ENCODE measurements around the gene NFKB2.

Gene NFKB2

DNA sequence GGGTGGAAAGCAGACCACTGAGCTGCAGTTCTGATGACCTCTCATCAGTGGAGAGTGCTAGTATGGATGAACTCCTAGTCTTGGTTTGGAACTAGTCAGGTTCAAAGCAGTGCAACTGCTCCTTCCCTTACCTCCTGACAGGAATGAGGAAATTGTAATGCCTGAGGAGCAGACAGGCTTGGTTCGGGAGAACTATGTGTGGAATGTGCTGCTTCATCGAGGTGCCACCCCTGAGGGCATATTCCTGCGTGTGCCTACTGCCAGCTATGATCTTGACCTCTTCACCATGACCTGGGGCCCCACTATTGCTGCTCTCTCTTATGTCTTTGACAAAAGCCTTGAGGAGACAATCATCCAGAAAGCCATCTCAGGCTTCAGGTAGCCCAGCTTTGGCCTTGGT is 27.4 kb upstream of the NFKB2 start:
- H3K9ac ChIP-seq (ENCODE audit: insufficient read length, low read depth): no peak overlapping the region
- H3K36me3 ChIP-seq (ENCODE audit: insufficient read depth, insufficient read length, low read length): peaks cover 83% of the 10 kb centered on the region
- TF ChIP-seq YY1 (IDR thresholded peaks at IDR 0.05; ENCODE audit: insufficient read depth, insufficient read length) (no peak), ZNF274 (IDR thresholded peaks at IDR 0.05; ENCODE audit: low read depth, low read length) (no peak), SUZ12 (IDR thresholded peaks at IDR 0.05; ENCODE audit: extremely low read depth, insufficient read depth, insufficient read length) (no peak)
- no peak for DNase-seq (ENCODE audit: low read depth, low spot score)
- peaks cover 12% of the 10 kb centered on the region for H3K9me3 ChIP-seq (ENCODE audit: insufficient read depth, low read length)
- H3K4me1 ChIP-seq (ENCODE audit: insufficient read depth, insufficient read length): no peaks in the 10 kb centered on the region
- no peak overlapping the region for H3K4me3 ChIP-seq (ENCODE audit: insufficient read length, low read depth)
- H3K27me3 ChIP-seq (ENCODE audit: insufficient read depth, insufficient read length): no peaks in the 10 kb centered on the region

DNA sequence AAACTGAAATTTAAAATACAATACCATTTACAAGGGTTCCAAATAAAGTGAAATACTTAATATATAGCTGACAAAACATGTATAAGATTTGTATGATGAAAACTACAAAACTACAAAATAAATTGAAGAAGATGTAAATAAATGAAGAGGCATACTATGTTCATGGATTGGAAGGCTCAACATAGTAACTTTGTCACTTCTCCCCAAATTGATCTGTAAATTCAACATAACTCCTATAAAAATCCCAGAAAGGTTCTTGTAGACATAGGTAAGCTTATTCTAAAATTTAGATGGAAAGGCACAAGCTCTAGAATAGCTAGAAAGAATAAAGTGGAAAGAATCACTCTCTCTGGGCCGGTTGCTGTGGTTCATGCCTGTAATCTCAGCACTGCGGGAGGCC is 24.2 kb upstream of the NFKB2 start:
- H3K4me1 ChIP-seq (ENCODE audit: insufficient read depth, insufficient read length): no peaks in the 10 kb centered on the region
- no peaks in the 10 kb centered on the region for H3K27me3 ChIP-seq (ENCODE audit: insufficient read depth, insufficient read length)
- peaks cover 12% of the 10 kb centered on the region for H3K9me3 ChIP-seq (ENCODE audit: insufficient read depth, low read length)
- peaks cover 83% of the 10 kb centered on the region for H3K36me3 ChIP-seq (ENCODE audit: insufficient read depth, insufficient read length, low read length)
- no peak overlapping the region for H3K4me3 ChIP-seq (ENCODE audit: insufficient read length, low read depth)
- TF ChIP-seq ZNF274 (IDR thresholded peaks at IDR 0.05; ENCODE audit: low read depth, low read length): no peak
- no peak for TF ChIP-seq YY1 (IDR thresholded peaks at IDR 0.05; ENCODE audit: insufficient read depth, insufficient read length)
- TF ChIP-seq SUZ12 (IDR thresholded peaks at IDR 0.05; ENCODE audit: extremely low read depth, insufficient read depth, insufficient read length): no peak
- no peak for DNase-seq (ENCODE audit: low read depth, low spot score)
- H3K9ac ChIP-seq (ENCODE audit: insufficient read length, low read depth): no peak overlapping the region

DNA sequence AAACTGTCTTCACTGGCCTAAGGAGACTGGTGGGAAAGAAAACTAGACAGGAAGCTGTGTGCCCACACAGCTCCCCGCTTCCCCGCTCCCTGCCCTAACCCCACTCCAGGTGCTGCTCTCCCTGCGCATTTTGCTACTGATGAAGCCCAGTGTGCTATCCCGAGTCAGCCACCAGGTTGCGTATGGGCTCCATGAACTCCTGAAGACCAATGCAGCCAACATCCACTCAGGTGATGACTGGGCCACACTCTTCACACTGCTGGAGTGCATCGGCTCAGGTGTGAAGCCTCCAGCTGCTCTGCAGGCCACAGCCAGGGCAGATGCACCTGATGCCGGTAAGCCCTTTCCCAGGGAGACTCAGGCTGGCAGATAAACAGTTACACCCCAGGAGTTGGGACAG is 20.3 kb upstream of the NFKB2 start:
- H3K27me3 ChIP-seq (ENCODE audit: insufficient read depth, insufficient read length): no peaks in the 10 kb centered on the region
- peaks cover 11% of the 10 kb centered on the region for H3K9me3 ChIP-seq (ENCODE audit: insufficient read depth, low read length)
- no peak overlapping the region for H3K9ac ChIP-seq (ENCODE audit: insufficient read length, low read depth)
- no peak overlapping the region for H3K4me3 ChIP-seq (ENCODE audit: insufficient read length, low read depth)
- no peak for TF ChIP-seq SUZ12 (IDR thresholded peaks at IDR 0.05; ENCODE audit: extremely low read depth, insufficient read depth, insufficient read length)
- TF ChIP-seq ZNF274 (IDR thresholded peaks at IDR 0.05; ENCODE audit: low read depth, low read length): no peak
- no peak for TF ChIP-seq YY1 (IDR thresholded peaks at IDR 0.05; ENCODE audit: insufficient read depth, insufficient read length)
- DNase-seq (ENCODE audit: low read depth, low spot score): no peak
- peaks cover 77% of the 10 kb centered on the region for H3K36me3 ChIP-seq (ENCODE audit: insufficient read depth, insufficient read length, low read length)
- H3K4me1 ChIP-seq (ENCODE audit: insufficient read depth, insufficient read length): no peaks in the 10 kb centered on the region

DNA sequence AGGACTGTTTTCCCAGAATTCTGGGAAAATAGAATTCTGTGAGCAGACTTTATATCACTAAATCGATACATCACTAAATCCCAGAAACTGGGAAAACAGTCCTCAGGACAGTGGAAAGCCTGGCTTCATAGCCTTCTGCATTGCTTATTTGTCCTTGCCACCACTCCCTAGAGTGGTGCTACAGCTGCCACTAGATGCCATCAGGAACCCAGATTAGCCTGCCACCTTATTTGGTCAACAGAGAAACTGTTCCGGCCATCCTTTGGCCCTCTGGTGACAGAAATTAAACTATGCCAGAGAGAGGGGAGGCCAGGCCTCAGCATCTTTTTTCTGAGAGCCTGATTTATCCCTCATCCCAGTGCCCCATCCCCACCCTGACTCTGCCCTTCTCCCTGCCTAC is 19.6 kb upstream of the NFKB2 start:
- H3K27me3 ChIP-seq (ENCODE audit: insufficient read depth, insufficient read length): no peaks in the 10 kb centered on the region
- no peaks in the 10 kb centered on the region for H3K4me1 ChIP-seq (ENCODE audit: insufficient read depth, insufficient read length)
- TF ChIP-seq ZNF274 (IDR thresholded peaks at IDR 0.05; ENCODE audit: low read depth, low read length) (no peak), YY1 (IDR thresholded peaks at IDR 0.05; ENCODE audit: insufficient read depth, insufficient read length) (no peak), SUZ12 (IDR thresholded peaks at IDR 0.05; ENCODE audit: extremely low read depth, insufficient read depth, insufficient read length) (no peak)
- no peak overlapping the region for H3K9ac ChIP-seq (ENCODE audit: insufficient read length, low read depth)
- peaks cover 76% of the 10 kb centered on the region for H3K36me3 ChIP-seq (ENCODE audit: insufficient read depth, insufficient read length, low read length)
- H3K4me3 ChIP-seq (ENCODE audit: insufficient read length, low read depth): no peak overlapping the region
- DNase-seq (ENCODE audit: low read depth, low spot score): no peak
- H3K9me3 ChIP-seq (ENCODE audit: insufficient read depth, low read length): peaks cover 5% of the 10 kb centered on the region

DNA sequence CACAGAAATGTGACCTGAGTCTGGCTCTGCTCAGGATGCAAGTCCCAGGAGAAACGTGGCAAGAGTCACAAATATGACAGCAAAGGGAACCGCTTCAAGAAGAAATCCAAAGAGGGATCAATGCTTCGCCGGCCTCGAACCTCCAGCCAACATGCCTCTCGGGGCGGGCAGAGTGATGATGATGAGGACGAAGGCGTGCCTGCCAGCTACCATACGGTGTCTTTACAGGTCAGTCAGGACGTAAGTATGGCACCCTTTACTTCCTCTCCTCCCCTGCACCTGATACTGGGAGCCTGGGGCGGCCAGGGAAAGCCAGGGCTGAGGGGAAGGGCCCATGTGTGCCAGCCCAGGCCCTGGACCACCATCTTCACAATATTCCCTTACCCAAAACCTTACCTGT is 18.6 kb upstream of the NFKB2 start:
- no peak for DNase-seq (ENCODE audit: low read depth, low spot score)
- TF ChIP-seq SUZ12 (IDR thresholded peaks at IDR 0.05; ENCODE audit: extremely low read depth, insufficient read depth, insufficient read length) (no peak), YY1 (IDR thresholded peaks at IDR 0.05; ENCODE audit: insufficient read depth, insufficient read length) (no peak), ZNF274 (IDR thresholded peaks at IDR 0.05; ENCODE audit: low read depth, low read length) (no peak)
- Histone ChIP-seq H3K4me1 (ENCODE audit: insufficient read depth, insufficient read length) (no peaks in the 10 kb centered on the region), H3K9me3 (ENCODE audit: insufficient read depth, low read length) (no peaks in the 10 kb centered on the region), H3K9ac (ENCODE audit: insufficient read length, low read depth) (no peak overlapping the region), H3K27me3 (ENCODE audit: insufficient read depth, insufficient read length) (no peaks in the 10 kb centered on the region), H3K4me3 (ENCODE audit: insufficient read length, low read depth) (no peak overlapping the region), H3K36me3 (ENCODE audit: insufficient read depth, insufficient read length, low read length) (peaks cover 72% of the 10 kb centered on the region)

DNA sequence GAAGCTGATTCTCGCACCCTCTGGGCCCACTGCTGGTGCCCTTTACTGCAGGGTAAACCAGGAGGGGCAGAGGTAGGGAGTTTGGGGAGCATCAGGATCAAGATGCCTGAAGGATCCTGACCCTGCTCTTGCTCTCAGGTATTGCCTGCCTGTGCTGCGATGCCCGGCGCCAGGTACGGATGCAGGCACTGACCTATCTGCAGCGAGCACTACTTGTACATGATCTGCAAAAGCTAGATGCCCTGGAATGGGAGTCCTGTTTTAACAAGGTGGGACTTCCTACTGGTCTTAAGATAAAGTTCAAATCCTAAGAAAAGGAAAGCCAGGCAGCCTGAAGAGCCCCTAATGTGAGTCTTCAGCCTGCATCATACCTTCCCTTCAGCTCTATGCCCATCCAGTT is 16.1 kb upstream of the NFKB2 start:
- no peaks in the 10 kb centered on the region for H3K9me3 ChIP-seq (ENCODE audit: insufficient read depth, low read length)
- H3K27me3 ChIP-seq (ENCODE audit: insufficient read depth, insufficient read length): no peaks in the 10 kb centered on the region
- H3K36me3 ChIP-seq (ENCODE audit: insufficient read depth, insufficient read length, low read length): peaks cover 69% of the 10 kb centered on the region
- no peak for DNase-seq (ENCODE audit: low read depth, low spot score)
- H3K4me1 ChIP-seq (ENCODE audit: insufficient read depth, insufficient read length): no peaks in the 10 kb centered on the region
- no peak for TF ChIP-seq SUZ12 (IDR thresholded peaks at IDR 0.05; ENCODE audit: extremely low read depth, insufficient read depth, insufficient read length)
- TF ChIP-seq ZNF274 (IDR thresholded peaks at IDR 0.05; ENCODE audit: low read depth, low read length): no peak
- TF ChIP-seq YY1 (IDR thresholded peaks at IDR 0.05; ENCODE audit: insufficient read depth, insufficient read length): no peak
- H3K9ac ChIP-seq (ENCODE audit: insufficient read length, low read depth): no peak overlapping the region
- H3K4me3 ChIP-seq (ENCODE audit: insufficient read length, low read depth): no peak overlapping the region

DNA sequence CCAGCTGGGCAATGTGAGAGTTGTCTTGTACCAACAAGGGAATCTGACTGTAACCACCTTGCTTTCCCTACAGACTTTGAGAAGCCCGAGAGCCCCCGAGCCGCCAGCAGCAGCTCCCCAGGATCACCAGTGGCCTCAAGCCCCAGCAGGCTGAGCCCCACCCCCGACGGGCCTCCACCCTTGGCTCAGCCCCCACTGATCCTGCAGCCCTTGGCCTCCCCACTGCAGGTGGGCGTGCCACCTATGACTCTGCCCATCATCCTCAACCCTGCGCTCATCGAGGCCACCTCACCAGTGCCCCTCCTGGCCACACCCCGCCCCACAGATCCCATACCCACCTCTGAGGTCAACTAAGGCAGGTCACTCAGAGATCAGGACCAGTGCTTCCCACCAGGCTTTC is 13.5 kb upstream of the NFKB2 start:
- no peak overlapping the region for H3K9ac ChIP-seq (ENCODE audit: insufficient read length, low read depth)
- H3K36me3 ChIP-seq (ENCODE audit: insufficient read depth, insufficient read length, low read length): peaks cover 49% of the 10 kb centered on the region
- no peaks in the 10 kb centered on the region for H3K27me3 ChIP-seq (ENCODE audit: insufficient read depth, insufficient read length)
- no peak overlapping the region for H3K4me3 ChIP-seq (ENCODE audit: insufficient read length, low read depth)
- H3K9me3 ChIP-seq (ENCODE audit: insufficient read depth, low read length): no peaks in the 10 kb centered on the region
- no peak for TF ChIP-seq ZNF274 (IDR thresholded peaks at IDR 0.05; ENCODE audit: low read depth, low read length)
- TF ChIP-seq YY1 (IDR thresholded peaks at IDR 0.05; ENCODE audit: insufficient read depth, insufficient read length): no peak
- no peak for TF ChIP-seq SUZ12 (IDR thresholded peaks at IDR 0.05; ENCODE audit: extremely low read depth, insufficient read depth, insufficient read length)
- no peaks in the 10 kb centered on the region for H3K4me1 ChIP-seq (ENCODE audit: insufficient read depth, insufficient read length)
- no peak for DNase-seq (ENCODE audit: low read depth, low spot score)

DNA sequence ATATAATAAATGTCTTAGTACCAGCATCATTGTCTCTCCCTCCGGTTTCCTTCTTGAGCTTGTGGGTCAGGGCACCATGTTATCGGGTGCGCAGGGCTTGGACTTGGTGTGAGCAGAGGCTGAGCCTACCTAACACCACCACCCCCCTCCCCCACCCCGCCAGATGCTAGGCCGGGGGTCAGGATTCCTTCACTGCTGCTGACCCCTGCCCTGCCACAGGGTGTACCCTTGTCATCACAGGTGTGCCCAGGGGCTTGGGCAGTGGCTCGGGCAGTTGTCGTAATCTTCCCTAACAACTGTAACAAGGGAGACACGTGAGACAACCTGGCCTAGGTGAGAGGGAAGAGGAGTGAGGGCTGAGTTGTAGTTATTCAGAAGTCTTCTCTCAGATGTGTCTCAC is 12.6 kb upstream of the NFKB2 start:
- TF ChIP-seq YY1 (IDR thresholded peaks at IDR 0.05; ENCODE audit: insufficient read depth, insufficient read length) (no peak), SUZ12 (IDR thresholded peaks at IDR 0.05; ENCODE audit: extremely low read depth, insufficient read depth, insufficient read length) (no peak), ZNF274 (IDR thresholded peaks at IDR 0.05; ENCODE audit: low read depth, low read length) (no peak)
- no peak for DNase-seq (ENCODE audit: low read depth, low spot score)
- H3K9me3 ChIP-seq (ENCODE audit: insufficient read depth, low read length): no peaks in the 10 kb centered on the region
- H3K9ac ChIP-seq (ENCODE audit: insufficient read length, low read depth): no peak overlapping the region
- H3K36me3 ChIP-seq (ENCODE audit: insufficient read depth, insufficient read length, low read length): peaks cover 45% of the 10 kb centered on the region
- H3K4me3 ChIP-seq (ENCODE audit: insufficient read length, low read depth): no peak overlapping the region
- no peaks in the 10 kb centered on the region for H3K27me3 ChIP-seq (ENCODE audit: insufficient read depth, insufficient read length)
- no peaks in the 10 kb centered on the region for H3K4me1 ChIP-seq (ENCODE audit: insufficient read depth, insufficient read length)
